CD14-positive monocyte (primary cell): ENCODE results near the gene ADGRF3. TPM values are rescaled to one million over a fixed set of nuclear protein-coding genes. Genes with fewer than 3 reads are reported as not detected.

ENCODE experiments used
- DNase-seq, 3 donors: peaks; one replicate each; pipeline ENCODE4 v3.0.0-alpha.2; 2011 to 2022
- H2AFZ ChIP-seq: 2 replicates; pipeline ENCODE4 v1.6.0; 2012; ENCODE audit warnings: mild to moderate bottlenecking, low read depth, low read length, inconsistent platforms; ENCODE audit not compliant: insufficient read depth, poor library complexity, severe bottlenecking
- H3K27ac ChIP-seq, 2 donors: 1 replicate in 1 of 2; 2 replicates in 1 of 2; pipeline ENCODE4 v1.5.1; 2012 to 2013; ENCODE audit warnings: low read length in 2 of 2, control low read depth in 1 of 2, inconsistent platforms in 1 of 2, low read depth in 1 of 2, mild to moderate bottlenecking in 1 of 2
- H3K27me3 ChIP-seq, 2 donors: one replicate each; pipeline versions ENCODE4 v1.6.0 to v1.6.1; 2011 to 2013; ENCODE audit warnings: low read length in 2 of 2; ENCODE audit not compliant: control insufficient read depth in 2 of 2, insufficient read depth in 2 of 2
- H3K36me3 ChIP-seq, 2 donors: replicated peaks in 1 of 2; 1 replicate in 1 of 2; 2 replicates in 1 of 2; pipeline versions ENCODE4 v1.5.1 to v1.6.1; 2012 to 2013; ENCODE audit warnings: low read length in 2 of 2, control low read depth in 1 of 2, inconsistent platforms in 1 of 2, mild to moderate bottlenecking in 1 of 2; ENCODE audit not compliant: insufficient read depth in 2 of 2, control insufficient read depth in 1 of 2
- H3K4me1 ChIP-seq, 2 donors: 1 replicate in 1 of 2; 2 replicates in 1 of 2; pipeline versions ENCODE4 v1.5.1 to v1.6.1; 2012 to 2013; ENCODE audit warnings: low read length in 2 of 2, control low read depth in 1 of 2, inconsistent platforms in 1 of 2, mild to moderate bottlenecking in 1 of 2, moderate library complexity in 1 of 2; ENCODE audit not compliant: insufficient read depth in 2 of 2, control insufficient read depth in 1 of 2
- H3K4me2 ChIP-seq: replicated peaks from 2 replicates; pipeline ENCODE3; 2012; ENCODE audit warnings: low read length, moderate library complexity, mild to moderate bottlenecking; ENCODE audit not compliant: poor library complexity, severe bottlenecking; ENCODE audit errors: extremely low read depth
- H3K4me3 ChIP-seq, 3 experiments: fragments of 200-600 bp in 1 of 3; sonication (generic) in 1 of 3; replicated peaks in 1 of 3; 1 replicate in 2 of 3; 2 replicates in 1 of 3; pipeline ENCODE4 v1.5.1; 2011 to 2013; ENCODE audit warnings: low read length in 3 of 3, mild to moderate bottlenecking in 3 of 3, control low read depth in 2 of 3, low read depth in 2 of 3, inconsistent platforms in 1 of 3, moderate library complexity in 1 of 3
- H3K79me2 ChIP-seq: 2 replicates; pipeline ENCODE4 v1.6.0; 2012; ENCODE audit warnings: mild to moderate bottlenecking, control low read depth, inconsistent platforms, low read length, moderate library complexity; ENCODE audit not compliant: insufficient read depth
- H3K9ac ChIP-seq: 2 replicates; pipeline ENCODE4 v1.6.0; 2017; ENCODE audit warnings: low read length, mild to moderate bottlenecking; ENCODE audit not compliant: insufficient read depth, poor library complexity, severe bottlenecking
- H3K9me3 ChIP-seq, 2 donors: replicated peaks in 1 of 2; 1 replicate in 1 of 2; 2 replicates in 1 of 2; pipeline versions ENCODE4 v1.5.1 to v1.6.1; 2012 to 2013; ENCODE audit warnings: low read length in 2 of 2, control low read depth in 1 of 2; ENCODE audit not compliant: control insufficient read depth in 1 of 2, insufficient read depth in 1 of 2
- H4K20me1 ChIP-seq: 2 replicates; pipeline ENCODE4 v1.6.0; 2012; ENCODE audit warnings: mild to moderate bottlenecking, low read length, control low read depth, moderate library complexity; ENCODE audit not compliant: insufficient read depth
- H3K27ac Mint-ChIP-seq, 7 donors: one replicate each; pipeline ENCODE4 v1.8.0; 2020; ENCODE audit warnings: mild to moderate bottlenecking in 7 of 7, mixed read lengths in 7 of 7, moderate library complexity in 6 of 7, inconsistent platforms in 2 of 7
- H3K27me3 Mint-ChIP-seq, 3 donors: one replicate each; pipeline ENCODE4 v1.8.0; 2021 to 2022; ENCODE audit warnings: low read depth in 3 of 3, mild to moderate bottlenecking in 3 of 3, mixed read lengths in 3 of 3, moderate library complexity in 3 of 3, inconsistent platforms in 1 of 3
- H3K36me3 Mint-ChIP-seq, 2 donors: one replicate each; pipeline ENCODE4 v1.8.0; 2020; ENCODE audit warnings: mixed read lengths in 2 of 2, inconsistent platforms in 1 of 2, mild to moderate bottlenecking in 1 of 2
- H3K4me1 Mint-ChIP-seq: one replicate; pipeline ENCODE4 v1.8.0; 2020; ENCODE audit warnings: mild to moderate bottlenecking, mixed read lengths
- H3K4me3 Mint-ChIP-seq, 2 donors: one replicate each; pipeline ENCODE4 v1.8.0; 2020; ENCODE audit warnings: mild to moderate bottlenecking in 2 of 2, mixed read lengths in 2 of 2, moderate library complexity in 1 of 2
- H3K9me3 Mint-ChIP-seq, 7 donors: one replicate each; pipeline ENCODE4 v1.8.0; 2020 to 2022; ENCODE audit warnings: mixed read lengths in 7 of 7, mild to moderate bottlenecking in 6 of 7, moderate library complexity in 6 of 7, inconsistent platforms in 2 of 7
- CTCF ChIP-seq: fragments of 200-600 bp; IDR thresholded peaks from one replicate; pipeline ENCODE4 v1.8.0; 2022; ENCODE audit warnings: antibody characterized with exemption, mild to moderate bottlenecking
- WGBS: methylation state at CpG from one replicate; pipeline ENCODE4 v1.1.5; 2013; ENCODE audit warnings: missing lambda C conversion rate; ENCODE audit not compliant: insufficient coverage; 5-methylcytosine and 5-hydroxymethylcytosine counted together
- intact Hi-C, 2 donors: fragments of 100-400 bp; cut with micrococcal nuclease; formaldehyde crosslinking; loops; one replicate each; pipeline versions ENCODE4 v1.15.0 to v1.15.1; 2023
- polyA plus RNA-seq, 3 donors: library from polyadenylated mRNA; depleted of rRNA in 1 of 3; unstranded in 2 of 3; stranded (reverse) in 1 of 3; fragments of 300-500 nt in 2 of 3; fragments of >200 nt in 1 of 3; fragmentation: Illumina TruSeq in 2 of 3; gene quantifications; 1 replicate in 2 of 3; 2 replicates in 1 of 3; pipeline ENCODE4 v1.2.3, GENCODE V29; 2012 to 2021

The ADGRF3 gene
- polyA plus RNA-seq, 3 donors: 0.33 TPM; not detected in 2

GRCh38 chr2:26384183-26384582 is 37.6 kb upstream of the ADGRF3 start:
- no peaks in the 10 kb centered on the region for H3K79me2 ChIP-seq
- Mint-ChIP-seq H3K9me3 (no peaks in the 10 kb centered on the region), H3K27me3 (no peaks in the 10 kb centered on the region), H3K36me3 (peaks cover 31 to 53% of the 10 kb centered on the region in 2 donors), H3K4me3 (no peak overlapping the region), H3K4me1 (peaks cover 12% of the 10 kb centered on the region), H3K27ac (no peak overlapping the region)
- 100% methylated on average over 3 of the region's 9 CpGs for WGBS
- no peak for DNase-seq
- H2AFZ ChIP-seq: no peak overlapping the region
- H3K36me3 ChIP-seq: peaks cover 35 to 60% of the 10 kb centered on the region in 2 donors
- intact Hi-C loops: no loop called here
- H3K4me1 ChIP-seq: peaks cover 11 to 14% of the 10 kb centered on the region in 2 donors
- no peak for TF ChIP-seq CTCF
- no peak overlapping the region for H3K9ac ChIP-seq
- H3K4me3 ChIP-seq: no peak overlapping the region
- H3K9me3 ChIP-seq: no peaks in the 10 kb centered on the region
- no peak overlapping the region for H3K27ac ChIP-seq
- no peak overlapping the region for H3K4me2 ChIP-seq
- no peaks in the 10 kb centered on the region for H3K27me3 ChIP-seq
- H4K20me1 ChIP-seq: no peaks in the 10 kb centered on the region

GRCh38 chr2:26382564-26382963 is 36.0 kb upstream of the ADGRF3 start:
- peak in 2 of 3 donors; percentile 4 to 56 for DNase-seq
- H3K9me3 ChIP-seq: no peaks in the 10 kb centered on the region
- peak overlapping the region in 6 of 7 donors; percentile 6 to 89 (median 45) for H3K27ac Mint-ChIP-seq
- no peak overlapping the region for H3K9ac ChIP-seq
- TF ChIP-seq CTCF: no peak
- H4K20me1 ChIP-seq: no peaks in the 10 kb centered on the region
- H3K4me3 ChIP-seq: no peak overlapping the region
- no peaks in the 10 kb centered on the region for H3K79me2 ChIP-seq
- H3K36me3 Mint-ChIP-seq: peaks cover 37 to 61% of the 10 kb centered on the region in 2 donors
- H3K4me1 ChIP-seq: peaks cover 11 to 14% of the 10 kb centered on the region in 2 donors
- no peaks in the 10 kb centered on the region for H3K27me3 Mint-ChIP-seq
- WGBS: 46% methylated on average over 2 of the region's 3 CpGs
- H3K36me3 ChIP-seq: peaks cover 28 to 59% of the 10 kb centered on the region in 2 donors
- intact Hi-C loops: no loop called here
- H3K4me2 ChIP-seq: no peak overlapping the region
- H3K27me3 ChIP-seq: no peaks in the 10 kb centered on the region
- H3K9me3 Mint-ChIP-seq: no peaks in the 10 kb centered on the region
- H3K4me1 Mint-ChIP-seq: peaks cover 12% of the 10 kb centered on the region
- no peak overlapping the region for H3K4me3 Mint-ChIP-seq
- peak overlapping the region in 1 of 2 donors; percentile 62 for H3K27ac ChIP-seq
- H2AFZ ChIP-seq: no peak overlapping the region
